GM19452 (cell line): Measurements from ENCODE around the gene DSN1.

Experiments
- ATAC-seq: cut with Tn5 transposase; IDR thresholded peaks from one replicate; pipeline ENCODE4 v1.9.1; 2021; ENCODE audit not compliant: unreplicated experiment

The DSN1 gene

GRCh38 chr20:36758276-36758675 lies 15.3 kb downstream of the DSN1 start:
- no peak for ATAC-seq

- no peak for ATAC-seq
These were observed 17.1 kb downstream of the DSN1 start for GRCh38 chr20:36756496-36756895.

- no peak for ATAC-seq
These were observed 18.8 kb downstream of the DSN1 start for GRCh38 chr20:36754656-36755222.

GRCh38 chr20:36752582-36752981 lies 21.0 kb downstream of the DSN1 start:
- ATAC-seq = no peak

- ATAC-seq = peak; percentile 88
These were observed 27.5 kb downstream of the DSN1 start, which contains the start of gene NDRG3 for GRCh38 chr20:36745927-36746659. Gene NDRG3 (minus strand): TSS chr20:36746090. CDS start chr20:36721735, 24,355 bp downstream.

- peak; percentile 37 for ATAC-seq
These were observed 28.2 kb downstream of the DSN1 start for GRCh38 chr20:36745234-36745926.

- ATAC-seq = no peak
These were observed 28.8 kb downstream of the DSN1 start for GRCh38 chr20:36744764-36745191.

- no peak for ATAC-seq
These were observed 29.3 kb downstream of the DSN1 start for GRCh38 chr20:36744243-36744642.

GRCh38 chr20:36742558-36742957 lies 31.0 kb downstream of the DSN1 start:
- ATAC-seq = no peak

- no peak for ATAC-seq
These were observed 32.5 kb downstream of the DSN1 start for GRCh38 chr20:36741072-36741471.

- ATAC-seq = no peak
These were observed 36.4 kb downstream of the DSN1 start for GRCh38 chr20:36737183-36737499.

- ATAC-seq = no peak
These were observed 36.9 kb downstream of the DSN1 start for GRCh38 chr20:36736451-36737182.

- ATAC-seq = no peak
These were observed 41.1 kb downstream of the DSN1 start for GRCh38 chr20:36732456-36732855.

- no peak for ATAC-seq
These were observed 44.6 kb downstream of the DSN1 start for GRCh38 chr20:36728986-36729385.

- no peak for ATAC-seq
These were observed 47.4 kb downstream of the DSN1 start for GRCh38 chr20:36726168-36726567.

- ATAC-seq = no peak
These were observed 53.1 kb downstream of the DSN1 start for GRCh38 chr20:36720510-36720909.

- no peak for ATAC-seq
These were observed 55.9 kb downstream of the DSN1 start for GRCh38 chr20:36717657-36718056.

GRCh38 chr20:36717021-36717420 lies 56.5 kb downstream of the DSN1 start:
- ATAC-seq = no peak

- ATAC-seq = no peak
These were observed 60.8 kb downstream of the DSN1 start for GRCh38 chr20:36712775-36713174.

GRCh38 chr20:36709126-36709525 lies 64.4 kb downstream of the DSN1 start:
- no peak for ATAC-seq

- no peak for ATAC-seq
These were observed 70.0 kb downstream of the DSN1 start for GRCh38 chr20:36703530-36703929.
